Caco-2 (cell line): Measurements from ENCODE around the gene MRPS23. TPM values are rescaled to one million over a fixed set of nuclear protein-coding genes. Genes with fewer than 3 reads are reported as not detected.

Source experiments
- BruUV-seq: library from RNA; stranded (reverse); fragments of 400-500 nt; replicated peaks from 2 replicates; lab custom pipeline; 2021; lab: Mats Ljungman, UMichigan
- CTCF ChIA-PET: fragments of 300-600 bp; sonication (Branson Sonifier 250); formaldehyde crosslinking; loops from one replicate; lab custom pipeline; 2022; ENCODE audit warnings: antibody characterized with exemption; lab: Charles Lee
- POLR2A ChIA-PET: fragments of 300-600 bp; sonication (Branson Sonifier 250); formaldehyde crosslinking; loops from one replicate; lab custom pipeline; 2022; ENCODE audit warnings: antibody characterized with exemption; lab: Charles Lee
- DNase-seq, 2 experiments: peaks; one replicate each; pipeline versions ENCODE4 v3.0.0 to v3.0.0-alpha.2; 2020 to 2022
- H3K27me3 ChIP-seq: replicated peaks from 2 replicates; pipeline ENCODE4 v1.6.0; 2011; ENCODE audit warnings: low read length; ENCODE audit not compliant: control insufficient read depth, insufficient read depth
- H3K36me3 ChIP-seq: 2 replicates; pipeline ENCODE4 v1.5.1; 2011; ENCODE audit warnings: low read length; ENCODE audit not compliant: control insufficient read depth, insufficient read depth
- H3K4me1 ChIP-seq: fragments of 250-450 bp; sonication (Bioruptor Pico); 2 replicates; pipeline ENCODE4 v1.5.1; 2020; ENCODE audit warnings: mild to moderate bottlenecking
- H3K4me3 ChIP-seq: 2 replicates; pipeline ENCODE4 v1.5.1; 2011; ENCODE audit warnings: low read depth, mild to moderate bottlenecking, control low read depth, low read length
- H3K9me3 ChIP-seq: fragments of 250-450 bp; sonication (Bioruptor Pico); 2 replicates; pipeline ENCODE4 v1.5.1; 2020; ENCODE audit warnings: mild to moderate bottlenecking, moderate library complexity
- H3K27ac Mint-ChIP-seq: one replicate; pipeline ENCODE4 v1.8.0; 2022; ENCODE audit warnings: mixed read lengths; ENCODE audit not compliant: unreplicated experiment
- H3K27me3 Mint-ChIP-seq: one replicate; pipeline ENCODE4 v1.8.0; 2022; ENCODE audit warnings: mixed read lengths; ENCODE audit not compliant: insufficient read depth, unreplicated experiment
- H3K36me3 Mint-ChIP-seq: one replicate; pipeline ENCODE4 v1.8.0; 2022; ENCODE audit warnings: mild to moderate bottlenecking, mixed read lengths; ENCODE audit not compliant: insufficient read depth, unreplicated experiment
- H3K4me1 Mint-ChIP-seq: one replicate; pipeline ENCODE4 v1.8.0; 2022; ENCODE audit warnings: low read depth, mixed read lengths; ENCODE audit not compliant: unreplicated experiment
- H3K4me3 Mint-ChIP-seq: one replicate; pipeline ENCODE4 v1.8.0; 2022; ENCODE audit warnings: mild to moderate bottlenecking, moderate library complexity, mixed read lengths; ENCODE audit not compliant: unreplicated experiment
- H3K9me3 Mint-ChIP-seq: one replicate; pipeline ENCODE4 v1.8.0; 2022; ENCODE audit warnings: mixed read lengths; ENCODE audit not compliant: unreplicated experiment
- intact Hi-C: fragments of 100-400 bp; cut with micrococcal nuclease; formaldehyde crosslinking; loops from one replicate; pipeline ENCODE4 v1.10.0; 2022; ENCODE audit not compliant: unreplicated experiment
- total RNA-seq: library from RNA; stranded (reverse); gene quantifications from 2 replicates; pipeline ENCODE4 v1.2.3, GENCODE V29; 2022
- TF ChIP-seq, protein P1 (sequence below), 2 experiments: fragments of 200-600 bp in 1 of 2; IDR thresholded peaks; 1 replicate in 1 of 2; 2 replicates in 1 of 2; pipeline versions ENCODE4 v1.5.1 to v1.8.0; 2011 to 2022; ENCODE audit warnings: antibody characterized with exemption in 1 of 2, control low read depth in 1 of 2, inconsistent platforms in 1 of 2, low read depth in 1 of 2, low read length in 1 of 2, mild to moderate bottlenecking in 1 of 2, moderate library complexity in 1 of 2; ENCODE audit not compliant: insufficient read depth in 1 of 2, severe bottlenecking in 1 of 2, unreplicated experiment in 1 of 2

The MRPS23 gene
- total RNA-seq, 1 experiment from 2014 or later = 72.9 TPM

DNA sequence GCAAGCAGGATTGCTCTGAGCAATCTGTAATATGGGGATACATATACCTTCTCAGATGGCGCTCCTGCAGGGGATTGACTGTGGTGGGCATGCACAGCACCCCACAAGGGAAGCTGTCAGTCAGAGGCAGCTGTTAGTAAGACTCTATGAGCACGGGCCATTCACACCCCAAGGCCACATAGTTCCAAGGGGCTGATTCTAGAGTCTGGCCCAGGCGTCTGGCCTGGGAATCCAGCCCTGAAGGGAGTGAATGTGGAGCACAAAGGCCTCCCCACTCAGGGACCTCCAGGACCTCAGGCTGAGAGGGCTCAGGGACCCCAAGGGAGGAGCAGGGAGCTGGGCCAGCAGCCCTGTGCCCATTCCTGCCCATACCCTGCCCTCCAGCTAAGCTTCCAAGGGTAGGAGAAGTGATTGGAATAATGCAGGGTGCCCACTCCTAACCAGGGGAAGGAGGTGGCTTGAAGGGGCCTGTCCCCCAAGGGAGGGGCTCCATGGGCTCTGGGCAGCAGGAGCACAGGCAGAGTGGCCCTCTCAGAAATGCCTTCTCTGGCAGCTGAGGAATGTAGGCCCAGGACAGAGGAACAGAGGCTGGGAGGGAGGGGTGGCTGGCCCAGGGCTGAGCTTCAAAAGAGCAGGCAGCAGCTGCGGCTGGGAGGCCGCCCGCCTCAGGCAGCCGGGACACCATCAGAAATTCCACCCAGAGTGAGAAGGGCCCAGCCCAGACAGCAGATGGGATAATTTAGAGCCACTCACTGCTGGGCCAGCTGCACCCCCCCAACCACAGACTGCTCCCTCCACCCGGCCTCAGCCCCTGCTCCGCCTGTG, 48.9 kb upstream of the MRPS23 start:
- Mint-ChIP-seq H3K27me3 (no peaks in the 10 kb centered on the region), H3K9me3 (no peaks in the 10 kb centered on the region), H3K36me3 (peaks cover 16% of the 10 kb centered on the region), H3K4me3 (no peak overlapping the region), H3K4me1 (peaks cover 43% of the 10 kb centered on the region), H3K27ac (peak overlapping the region; percentile 87)
- intact Hi-C loops = no loop called here
- H3K27me3 ChIP-seq = no peaks in the 10 kb centered on the region
- no peaks in the 10 kb centered on the region for H3K9me3 ChIP-seq
- H3K36me3 ChIP-seq = no peaks in the 10 kb centered on the region
- TF ChIP-seq, protein P1, sequence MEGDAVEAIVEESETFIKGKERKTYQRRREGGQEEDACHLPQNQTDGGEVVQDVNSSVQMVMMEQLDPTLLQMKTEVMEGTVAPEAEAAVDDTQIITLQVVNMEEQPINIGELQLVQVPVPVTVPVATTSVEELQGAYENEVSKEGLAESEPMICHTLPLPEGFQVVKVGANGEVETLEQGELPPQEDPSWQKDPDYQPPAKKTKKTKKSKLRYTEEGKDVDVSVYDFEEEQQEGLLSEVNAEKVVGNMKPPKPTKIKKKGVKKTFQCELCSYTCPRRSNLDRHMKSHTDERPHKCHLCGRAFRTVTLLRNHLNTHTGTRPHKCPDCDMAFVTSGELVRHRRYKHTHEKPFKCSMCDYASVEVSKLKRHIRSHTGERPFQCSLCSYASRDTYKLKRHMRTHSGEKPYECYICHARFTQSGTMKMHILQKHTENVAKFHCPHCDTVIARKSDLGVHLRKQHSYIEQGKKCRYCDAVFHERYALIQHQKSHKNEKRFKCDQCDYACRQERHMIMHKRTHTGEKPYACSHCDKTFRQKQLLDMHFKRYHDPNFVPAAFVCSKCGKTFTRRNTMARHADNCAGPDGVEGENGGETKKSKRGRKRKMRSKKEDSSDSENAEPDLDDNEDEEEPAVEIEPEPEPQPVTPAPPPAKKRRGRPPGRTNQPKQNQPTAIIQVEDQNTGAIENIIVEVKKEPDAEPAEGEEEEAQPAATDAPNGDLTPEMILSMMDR (IDR thresholded peaks at IDR 0.05; ENCODE audit: insufficient read depth in 1 of 2, low read depth in 1 of 2, low read length in 1 of 2, severe bottlenecking in 1 of 2, unreplicated experiment in 1 of 2) = no peak
- BruUV-seq = no TSS peak
- no peak overlapping the region for H3K4me3 ChIP-seq
- H3K4me1 ChIP-seq = peaks cover 66% of the 10 kb centered on the region
- CTCF ChIA-PET = interaction anchor here (0.5 to 1.8 kb wide), 10 partner anchors 9 to 57 kb away, joined by 3 to 6 read pairs (median 4); partner anchors contain the start of gene CUEDC1
- DNase-seq = peak; percentile 85 to 91
- POLR2A ChIA-PET = interaction anchor here (1.0 to 1.2 kb wide), 2 partner anchors 38 to 43 kb away, joined by 3 read pairs; no protein-coding TSS in a partner anchor

DNA sequence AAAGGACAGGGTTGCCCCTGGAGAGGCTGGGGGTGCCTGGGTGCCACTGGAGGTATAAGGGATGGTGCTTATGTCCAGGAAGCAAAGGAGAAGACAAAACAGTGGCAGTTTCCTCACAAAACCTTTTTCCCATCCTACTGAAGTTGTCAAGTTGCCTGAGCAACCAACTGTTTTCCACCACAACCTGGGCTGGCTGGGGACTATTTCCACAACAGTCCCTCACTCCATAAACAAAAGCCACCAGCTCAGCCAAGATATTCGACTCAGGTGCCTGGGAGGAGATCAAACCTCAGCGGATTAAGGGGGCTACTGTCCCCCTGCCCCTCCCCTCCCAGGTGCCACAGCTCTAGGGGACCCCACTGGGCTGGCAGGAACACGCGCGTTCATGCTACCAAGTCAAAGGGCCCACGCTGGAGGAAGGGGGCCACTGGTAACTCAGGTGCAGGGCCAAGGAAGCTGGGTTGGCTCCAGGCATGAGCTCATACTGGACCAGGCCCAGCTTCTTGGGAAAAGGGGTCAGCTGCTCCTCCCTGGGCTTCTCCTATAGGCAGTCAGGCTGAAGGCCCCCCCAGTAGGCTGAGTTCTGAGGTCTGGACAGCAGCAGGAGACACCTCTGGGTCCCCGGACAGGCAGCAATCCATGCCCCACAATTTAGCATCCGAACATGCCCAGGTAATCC, 45.7 kb upstream of the MRPS23 start:
- H3K4me3 Mint-ChIP-seq = no peak overlapping the region
- peaks cover 15% of the 10 kb centered on the region for H3K36me3 Mint-ChIP-seq
- H3K4me1 Mint-ChIP-seq = peaks cover 49% of the 10 kb centered on the region
- Histone ChIP-seq H3K4me1 (peaks cover 52% of the 10 kb centered on the region), H3K4me3 (no peak overlapping the region), H3K27me3 (no peaks in the 10 kb centered on the region), H3K36me3 (no peaks in the 10 kb centered on the region), H3K9me3 (no peaks in the 10 kb centered on the region)
- no peak for DNase-seq
- H3K9me3 Mint-ChIP-seq = no peaks in the 10 kb centered on the region
- ChIA-PET POLR2A (no interaction called here), CTCF (no interaction called here)
- BruUV-seq = no TSS peak
- intact Hi-C loops = no loop called here
- TF ChIP-seq, protein P1 (IDR thresholded peaks at IDR 0.05; ENCODE audit: insufficient read depth in 1 of 2, low read depth in 1 of 2, low read length in 1 of 2, severe bottlenecking in 1 of 2, unreplicated experiment in 1 of 2) = no peak
- H3K27ac Mint-ChIP-seq = no peak overlapping the region
- H3K27me3 Mint-ChIP-seq = no peaks in the 10 kb centered on the region

DNA sequence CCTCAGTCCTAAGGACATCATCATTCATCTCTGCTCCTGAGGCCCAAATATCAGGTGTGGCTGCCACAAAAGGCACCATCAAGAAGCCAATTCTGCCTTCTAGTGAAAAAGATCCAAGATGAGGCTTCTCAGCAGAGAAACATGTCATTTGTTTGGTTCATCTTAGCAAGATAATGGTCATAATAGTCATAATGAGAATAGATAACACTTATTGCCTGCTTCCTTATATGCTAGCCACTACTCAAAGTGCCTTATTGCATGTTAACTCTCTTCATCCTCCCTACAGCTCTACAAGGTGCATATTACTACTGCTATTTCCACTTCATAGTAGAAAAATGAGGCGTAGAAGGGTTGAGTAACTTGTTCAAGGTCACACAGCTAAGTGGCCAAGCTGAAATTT, 45.0 kb upstream of the MRPS23 start:
- Histone ChIP-seq H3K4me3 (no peak overlapping the region), H3K4me1 (peaks cover 45% of the 10 kb centered on the region), H3K36me3 (no peaks in the 10 kb centered on the region), H3K9me3 (no peaks in the 10 kb centered on the region), H3K27me3 (no peaks in the 10 kb centered on the region)
- no peaks in the 10 kb centered on the region for H3K9me3 Mint-ChIP-seq
- DNase-seq = no peak
- H3K4me3 Mint-ChIP-seq = no peak overlapping the region
- no peaks in the 10 kb centered on the region for H3K27me3 Mint-ChIP-seq
- no TSS peak for BruUV-seq
- TF ChIP-seq, protein P1 (IDR thresholded peaks at IDR 0.05; ENCODE audit: insufficient read depth in 1 of 2, low read depth in 1 of 2, low read length in 1 of 2, severe bottlenecking in 1 of 2, unreplicated experiment in 1 of 2) = no peak
- no peak overlapping the region for H3K27ac Mint-ChIP-seq
- ChIA-PET POLR2A (no interaction called here), CTCF (no interaction called here)
- peaks cover 42% of the 10 kb centered on the region for H3K4me1 Mint-ChIP-seq
- H3K36me3 Mint-ChIP-seq = peaks cover 15% of the 10 kb centered on the region
- intact Hi-C loops = no loop called here
